ENCODE results near the gene COL1A1.

The COL1A1 gene

DNA sequence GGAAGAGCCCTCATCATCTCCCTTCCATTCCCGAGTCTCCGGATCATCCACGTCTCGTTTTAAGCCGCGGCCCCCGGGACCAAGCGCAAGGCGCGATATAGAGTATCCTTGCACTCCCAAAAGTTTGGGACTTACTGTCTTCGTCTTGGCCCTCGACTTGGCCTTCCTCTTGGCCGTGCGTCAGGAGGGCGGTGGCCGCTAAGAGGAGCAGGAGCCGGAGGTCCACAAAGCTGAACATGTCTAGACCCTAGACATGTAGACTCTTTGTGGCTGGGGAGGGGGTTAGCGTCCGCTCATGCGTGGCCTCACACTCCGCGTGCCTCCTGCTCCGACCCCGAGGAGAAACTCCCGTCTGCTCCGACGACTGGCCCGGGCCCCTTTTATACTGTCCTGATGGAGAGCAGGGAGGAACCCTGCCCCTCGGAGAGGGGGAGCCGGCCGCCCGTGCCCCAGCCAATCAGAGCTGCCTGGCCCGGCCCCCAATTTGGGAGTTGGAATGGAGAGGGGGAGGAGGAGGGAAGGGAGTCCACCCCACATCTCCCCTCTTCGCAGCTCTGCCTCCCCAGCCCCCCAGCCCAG, at the start of gene COL1A1:
COL1A1 (minus strand) TSS at position 356 of the 579 bp plus-strand sequence; CDS start at position 238, 118 bp downstream.
- DNase-seq, result no peak

DNA sequence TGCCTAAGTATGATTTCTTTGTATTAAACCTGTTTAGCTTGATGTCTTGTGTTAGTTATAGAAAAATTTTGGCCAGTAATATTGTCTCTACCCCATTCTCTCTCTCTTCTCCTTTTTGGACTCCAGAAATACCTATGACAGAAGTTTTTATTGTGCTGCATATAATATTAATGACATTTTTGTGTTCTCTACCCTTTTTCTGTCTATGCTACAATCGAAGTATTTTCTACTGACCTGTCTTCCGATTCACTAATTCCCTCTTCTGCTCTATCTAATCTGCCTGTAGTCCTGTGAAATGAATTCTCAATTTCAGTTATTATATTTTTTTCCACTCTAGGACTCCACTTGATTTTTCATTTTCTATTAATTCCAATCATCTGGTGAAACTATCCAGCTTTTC, 46.8 kb upstream of the COL1A1 start:
- DNase-seq, result no peak

DNA sequence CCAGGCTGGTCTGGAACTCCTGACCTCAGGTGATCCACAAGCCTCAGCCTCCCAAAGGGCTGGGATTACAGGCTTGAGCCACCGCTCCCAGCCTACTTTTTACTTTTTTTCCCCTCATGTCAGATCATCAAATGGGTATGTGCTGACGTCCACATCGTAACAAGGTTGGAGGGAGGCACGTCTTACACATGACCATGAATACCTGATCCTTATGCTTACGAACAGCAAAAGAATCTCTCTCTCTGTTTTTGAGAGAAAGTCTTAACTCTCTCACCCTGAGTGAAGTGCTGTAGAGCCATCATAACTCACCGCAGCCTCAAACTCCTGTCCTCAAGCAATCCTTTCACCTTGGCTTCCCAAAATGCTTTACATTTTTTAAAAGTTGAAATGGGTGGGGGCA, 43.3 kb upstream of the COL1A1 start:
- DNase-seq, result no peak

DNA sequence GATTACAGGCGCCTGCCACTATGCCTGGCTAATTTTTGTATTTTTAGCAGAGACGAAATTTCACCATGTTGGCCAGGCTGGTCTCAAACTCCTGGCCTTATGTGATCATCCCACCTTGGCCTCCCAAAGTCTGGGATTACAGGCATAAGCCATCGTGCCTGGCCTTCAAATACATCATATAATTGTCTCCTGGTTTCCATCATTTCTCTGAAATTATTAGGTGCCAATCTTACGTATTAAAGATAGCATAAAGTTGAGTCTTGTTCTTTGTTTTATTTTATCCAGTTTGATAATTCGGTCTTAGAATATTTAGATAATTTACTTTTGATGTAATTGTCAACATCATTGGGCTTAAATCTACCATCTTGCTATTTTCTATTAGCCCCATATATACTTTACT, 40.0 kb upstream of the COL1A1 start:
- DNase-seq, result no peak

DNA sequence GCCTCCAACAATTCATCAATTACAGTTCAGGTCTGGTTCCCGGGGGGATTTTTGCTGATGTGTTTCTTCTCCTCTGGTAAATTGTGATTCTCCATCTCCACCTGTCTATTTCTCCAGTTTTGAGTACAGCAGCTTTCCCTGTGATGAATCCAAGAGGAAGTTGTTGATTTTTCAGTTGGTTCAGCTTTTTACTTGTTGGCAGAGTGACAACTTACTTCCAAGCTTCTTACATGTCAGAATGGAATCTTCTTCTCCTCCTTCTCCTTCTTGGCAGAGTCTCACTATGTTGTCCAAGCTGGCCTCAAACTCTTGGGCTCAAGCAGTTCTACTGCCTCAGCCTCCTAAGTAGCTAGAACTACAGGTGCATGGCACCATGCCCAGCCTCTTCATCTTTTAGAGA, 39.4 kb upstream of the COL1A1 start:
- DNase-seq, result no peak

DNA sequence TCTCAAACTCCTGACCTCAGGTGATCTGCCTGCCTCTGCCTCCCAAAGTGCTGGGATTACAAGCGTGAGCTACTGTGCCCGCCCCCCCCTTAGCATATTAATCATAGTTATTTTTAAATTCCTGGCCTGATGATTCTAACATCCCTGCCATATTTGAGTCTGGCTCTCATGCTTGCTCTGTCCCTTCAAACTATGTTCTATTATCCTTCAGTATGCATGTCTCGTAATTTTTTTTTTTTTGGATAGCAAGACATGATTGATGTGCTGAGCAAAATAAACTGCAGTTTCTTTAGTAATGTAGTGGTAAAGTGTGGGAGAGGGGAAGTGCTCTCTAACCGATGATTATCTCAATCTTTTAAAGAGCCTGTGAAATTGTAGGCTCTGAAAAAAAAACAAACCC, 38.5 kb upstream of the COL1A1 start:
- DNase-seq, result no peak

DNA sequence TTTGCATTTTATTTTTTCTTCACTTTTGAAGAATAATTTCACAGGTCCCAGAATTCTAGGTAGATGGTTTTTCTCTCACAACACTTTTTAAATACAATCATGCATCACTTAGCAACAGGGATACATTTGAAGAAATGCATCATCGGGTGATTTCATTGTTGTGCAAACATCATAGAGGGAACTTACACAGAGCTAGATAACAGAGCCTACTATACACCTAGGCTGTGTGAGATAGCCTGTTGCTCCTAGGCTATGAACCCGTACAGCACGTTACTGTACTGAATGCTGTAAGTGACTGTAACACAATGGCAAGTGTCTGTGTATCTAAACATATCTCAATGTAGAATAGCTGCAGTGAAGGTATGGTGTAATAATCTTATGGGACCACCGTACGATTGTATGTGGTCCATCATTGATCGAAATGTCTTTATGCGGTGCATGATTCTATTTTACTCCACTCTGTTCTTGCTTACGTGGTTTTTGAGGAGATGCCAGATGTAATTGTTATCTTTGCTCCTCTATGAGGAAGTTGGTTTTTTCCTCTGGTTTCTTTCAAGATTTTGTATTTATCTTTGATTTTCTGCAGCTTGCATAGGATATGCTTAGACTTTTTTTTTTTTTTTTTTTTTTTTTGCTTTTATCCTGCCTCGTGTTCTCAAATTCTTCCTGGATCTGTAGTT, 37.3 kb upstream of the COL1A1 start:
- no peak for DNase-seq

DNA sequence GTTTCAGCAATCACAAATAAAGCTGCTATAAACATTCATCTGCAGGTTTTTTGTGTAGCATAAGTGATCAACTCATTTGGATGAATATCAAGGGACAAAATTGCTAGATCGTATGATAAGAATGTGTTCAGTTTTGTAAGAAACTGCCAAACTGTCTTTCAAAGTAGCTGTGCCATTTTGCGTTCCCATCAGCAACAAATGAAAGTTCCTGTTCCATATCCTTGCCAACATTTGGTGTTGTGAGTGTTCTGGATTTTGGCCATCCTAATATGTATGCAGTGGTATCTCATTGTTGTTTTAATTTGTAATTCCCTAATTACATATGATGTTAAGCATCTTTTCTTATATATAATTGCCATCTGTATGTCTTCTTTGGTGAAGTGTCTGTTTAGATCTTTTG, 36.5 kb upstream of the COL1A1 start:
- DNase-seq, result no peak

DNA sequence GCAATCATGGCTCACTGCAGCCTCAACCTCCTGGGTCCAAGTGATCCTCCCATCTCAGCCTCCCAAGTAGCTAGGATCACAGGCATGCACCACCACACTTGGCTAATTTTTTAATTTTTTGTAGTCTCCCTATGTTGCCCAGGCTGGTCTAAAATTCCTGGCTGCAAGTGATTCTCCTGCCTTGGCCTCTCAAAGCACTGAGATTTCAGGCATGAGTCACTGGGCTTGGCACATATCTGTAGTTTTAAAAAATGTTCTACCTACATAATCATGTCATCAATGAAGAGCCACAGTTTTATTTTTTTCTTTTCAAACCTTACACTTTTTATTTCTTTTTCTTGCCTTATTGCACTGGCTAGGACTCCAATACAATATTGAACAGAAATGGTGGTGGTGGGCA, 33.1 kb upstream of the COL1A1 start:
- no peak for DNase-seq

DNA sequence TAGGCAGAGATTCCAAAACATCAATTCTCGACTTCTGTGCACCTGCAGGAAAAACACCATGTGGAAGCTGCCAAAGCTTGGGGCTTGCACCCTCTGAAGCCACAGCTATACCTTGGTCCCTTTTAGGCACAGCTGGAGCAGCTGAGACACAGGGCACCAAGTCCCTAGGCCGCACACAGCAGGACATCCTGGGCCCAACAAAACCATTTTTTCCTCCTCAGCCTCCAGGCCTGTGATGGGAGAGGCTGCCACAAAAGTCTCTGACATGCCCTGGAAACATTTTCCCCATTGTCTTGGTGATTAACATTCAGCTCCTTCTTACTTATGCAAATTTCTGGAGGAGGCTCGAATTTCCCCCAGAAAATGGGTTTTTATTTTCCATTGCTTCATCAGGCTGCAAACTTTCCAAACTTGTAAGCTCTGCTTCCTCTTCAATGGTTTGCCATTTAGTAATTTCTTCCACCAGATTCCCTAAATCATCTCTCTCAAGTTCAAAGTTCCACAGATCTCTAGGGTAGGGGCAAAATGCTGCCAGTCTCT, 24.3 kb upstream of the COL1A1 start:
- DNase-seq, result no peak

DNA sequence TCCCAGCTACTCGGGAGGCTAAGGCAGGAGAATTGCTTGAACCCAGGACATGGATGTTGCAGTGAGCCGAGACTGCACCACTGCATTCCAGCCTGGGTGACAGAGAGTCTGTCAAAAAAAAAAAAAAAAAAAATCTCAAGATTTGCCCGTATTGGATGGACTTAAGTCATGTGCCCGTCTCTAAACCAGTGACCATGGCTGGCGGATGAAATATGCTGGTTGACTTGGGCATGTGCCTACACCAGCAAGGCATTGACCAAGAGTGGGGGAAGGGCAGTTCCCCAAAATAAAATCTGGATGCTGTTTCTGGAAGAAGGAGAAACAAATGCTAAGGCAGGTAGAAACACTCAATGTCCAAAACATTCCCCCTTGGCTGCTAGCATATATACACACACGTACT, 21.5 kb upstream of the COL1A1 start:
- no peak for DNase-seq

DNA sequence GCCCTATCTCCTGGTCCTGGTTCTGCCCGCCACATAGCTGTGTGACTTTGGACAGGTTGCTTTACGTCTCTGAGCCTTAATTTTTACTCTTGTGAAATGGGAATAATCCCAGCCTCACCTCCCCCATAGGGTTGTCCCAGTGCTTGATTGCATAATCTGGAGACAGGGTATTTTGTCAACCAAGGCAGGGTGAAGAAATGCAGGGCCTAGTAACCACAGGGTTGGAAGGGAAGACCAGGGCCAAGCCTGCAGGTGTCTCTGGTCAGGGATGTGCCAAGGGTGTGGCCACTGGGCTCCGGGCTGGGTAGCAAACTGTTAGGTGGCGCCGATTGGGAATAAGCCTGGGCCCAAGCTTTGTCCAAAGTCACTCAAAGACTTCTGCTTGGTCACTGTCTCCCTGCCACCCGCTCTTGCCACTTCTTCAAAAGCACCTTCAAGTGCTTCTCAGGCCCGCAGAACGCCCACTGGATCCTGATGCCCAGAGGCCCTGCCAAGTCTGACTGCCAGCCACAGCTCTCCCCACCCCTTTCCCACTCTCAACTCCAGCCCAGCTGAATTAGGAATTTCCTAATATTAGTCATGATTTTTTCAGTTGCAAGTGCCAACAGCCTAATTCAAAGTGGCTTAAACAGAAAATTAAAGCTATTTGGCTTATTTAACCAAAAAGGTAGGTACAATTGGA, 20.6 kb upstream of the COL1A1 start:
- DNase-seq, result no peak

DNA sequence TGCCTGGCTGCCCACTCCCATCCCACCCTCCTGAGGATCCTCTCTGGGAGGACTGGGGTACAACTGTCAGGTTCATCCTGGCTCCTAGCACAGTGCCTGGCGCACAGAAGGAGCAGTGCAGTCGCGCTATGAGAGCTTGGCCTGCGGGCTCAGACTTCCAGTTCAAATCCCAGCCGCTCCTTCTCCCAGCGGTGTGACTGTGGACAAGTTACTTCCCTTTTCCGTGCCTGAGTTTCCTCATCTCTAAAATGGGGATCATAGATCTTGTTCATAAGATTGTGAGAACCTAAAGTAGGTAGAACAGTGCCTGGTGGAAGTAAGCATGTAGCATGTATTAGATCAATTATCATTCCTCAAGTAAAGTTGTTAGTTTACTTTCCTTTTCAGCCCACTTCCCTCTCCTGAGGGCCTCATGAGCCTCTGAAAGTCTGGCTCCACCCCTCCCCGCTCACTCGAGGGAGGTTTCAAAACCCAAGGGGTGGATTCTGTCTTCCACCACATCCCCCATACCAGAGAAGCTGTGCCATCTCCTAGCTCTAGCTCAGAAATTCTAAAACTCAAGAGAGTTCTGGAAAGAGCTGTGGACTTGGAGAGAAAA, 19.9 kb upstream of the COL1A1 start:
- DNase-seq, result no peak

DNA sequence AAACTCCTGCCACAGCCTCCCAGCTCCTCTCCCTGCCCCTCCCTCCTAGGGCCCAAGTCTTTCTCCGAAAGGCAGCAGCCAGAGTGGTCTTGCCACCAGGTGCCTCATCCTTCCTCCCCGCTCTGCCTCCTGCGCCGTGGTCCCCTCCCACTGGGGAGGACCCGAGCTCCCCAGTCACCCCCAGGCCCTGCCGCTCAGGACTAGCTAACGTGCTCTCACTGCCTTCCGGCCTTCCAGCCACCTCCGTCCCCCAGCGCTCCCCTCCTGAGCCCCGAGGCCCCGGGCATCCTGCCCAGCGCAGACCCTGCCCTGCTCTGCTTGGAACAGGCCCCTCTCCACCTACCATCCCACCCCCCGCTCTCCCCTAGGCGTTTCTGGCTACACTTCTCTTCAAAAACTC, 19.4 kb upstream of the COL1A1 start:
- no peak for DNase-seq

DNA sequence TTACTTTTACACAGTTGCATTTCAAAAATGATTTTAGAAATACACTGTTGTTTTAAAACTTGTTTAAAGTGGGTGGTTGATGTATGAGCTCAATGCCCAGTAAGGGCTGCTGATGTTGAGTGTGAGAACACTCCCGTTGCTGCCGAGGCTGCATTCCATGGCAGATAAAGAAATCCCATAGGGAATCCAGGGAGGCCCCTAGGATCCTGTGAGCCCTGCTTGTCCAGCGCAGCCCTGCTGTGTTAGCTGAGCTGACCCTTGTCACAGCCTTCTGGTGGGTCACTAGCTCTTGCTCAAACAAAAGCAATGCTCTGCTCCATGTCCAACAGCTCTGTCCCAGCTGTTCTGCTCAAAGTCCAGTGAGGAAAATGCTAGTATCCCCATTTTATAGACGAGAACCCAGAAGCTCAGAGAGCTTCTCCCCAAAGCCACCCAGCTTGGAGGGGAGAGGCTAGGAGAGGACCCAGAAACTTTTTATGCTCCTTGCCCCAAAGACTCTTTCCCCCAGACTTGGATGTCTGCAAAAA, 18.6 kb upstream of the COL1A1 start:
- no peak for DNase-seq

DNA sequence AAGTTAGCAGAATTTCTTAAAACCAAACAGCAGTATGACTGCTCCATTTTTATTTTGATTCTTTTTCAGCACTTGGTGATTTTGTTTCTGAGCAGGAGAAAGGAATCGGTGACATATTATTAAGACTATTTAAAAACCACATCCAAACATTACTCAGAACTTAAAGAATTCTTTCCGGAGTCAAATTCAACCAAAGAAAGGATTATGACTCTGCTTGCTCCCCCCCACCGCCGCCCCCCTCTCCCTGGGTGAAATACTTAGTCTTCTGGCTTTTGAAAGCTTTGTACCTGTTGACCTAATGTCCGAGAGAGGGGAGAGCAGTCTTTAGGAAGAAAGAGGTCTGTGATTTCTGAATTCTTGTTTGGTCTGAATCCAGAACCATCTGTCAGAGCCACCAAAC, 17.9 kb upstream of the COL1A1 start:
- no peak for DNase-seq

DNA sequence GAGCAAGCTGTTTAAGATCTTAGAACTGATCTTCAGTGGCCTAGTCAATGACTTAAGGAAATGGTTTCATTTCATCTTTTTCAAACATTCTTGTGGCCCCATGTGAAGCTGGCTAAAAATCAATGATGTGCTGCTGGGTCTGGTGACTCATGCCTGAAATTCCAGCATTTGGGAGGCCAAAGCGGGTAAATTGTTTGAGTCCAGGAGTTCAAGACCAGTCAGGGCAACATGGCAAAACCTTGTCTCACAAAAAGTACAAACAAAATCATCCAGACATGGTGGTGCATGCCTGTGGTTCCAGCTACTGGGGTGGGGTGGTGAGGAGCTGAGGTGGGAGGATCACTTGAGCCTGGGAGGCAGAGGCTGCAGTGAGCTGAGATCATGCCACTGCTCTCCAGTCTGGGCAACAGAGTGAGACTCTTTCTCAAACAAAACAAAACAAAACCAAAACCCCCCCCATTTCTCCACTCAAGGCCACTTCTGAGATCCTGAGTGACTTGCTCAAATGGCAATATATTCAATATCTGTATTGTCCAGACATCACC, 17.4 kb upstream of the COL1A1 start:
- DNase-seq, result no peak

DNA sequence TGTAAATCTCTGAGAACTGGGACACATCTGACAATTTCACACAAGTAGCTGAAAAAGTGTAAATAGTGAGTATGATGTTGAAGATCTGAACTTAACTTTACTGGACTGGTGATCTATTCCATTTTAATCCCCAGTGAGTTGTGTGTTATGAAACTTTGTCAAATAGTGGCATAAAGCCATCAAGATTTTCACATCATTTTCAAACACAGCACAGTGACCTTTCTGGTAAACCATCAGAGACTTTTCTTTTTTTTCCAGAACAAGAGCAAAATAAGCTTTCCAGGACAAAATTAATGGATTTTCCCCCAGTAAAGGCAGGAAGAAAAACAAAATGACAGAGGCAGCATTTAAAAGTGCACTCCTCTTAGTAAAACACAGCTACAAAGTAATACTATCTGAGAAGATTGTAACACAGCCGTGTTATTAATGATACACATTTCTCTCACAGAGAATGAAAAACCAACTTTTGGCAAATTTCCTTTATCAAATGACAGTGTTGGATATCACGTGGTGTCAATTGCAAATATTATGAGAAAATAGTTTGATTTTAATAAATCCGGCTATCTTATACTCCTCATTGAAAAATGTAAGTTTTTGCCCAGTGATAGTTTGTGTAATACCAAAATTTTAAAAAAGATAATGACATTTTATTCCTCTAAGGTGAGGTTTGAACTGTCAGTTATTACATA, 16.8 kb upstream of the COL1A1 start:
- DNase-seq, result no peak

DNA sequence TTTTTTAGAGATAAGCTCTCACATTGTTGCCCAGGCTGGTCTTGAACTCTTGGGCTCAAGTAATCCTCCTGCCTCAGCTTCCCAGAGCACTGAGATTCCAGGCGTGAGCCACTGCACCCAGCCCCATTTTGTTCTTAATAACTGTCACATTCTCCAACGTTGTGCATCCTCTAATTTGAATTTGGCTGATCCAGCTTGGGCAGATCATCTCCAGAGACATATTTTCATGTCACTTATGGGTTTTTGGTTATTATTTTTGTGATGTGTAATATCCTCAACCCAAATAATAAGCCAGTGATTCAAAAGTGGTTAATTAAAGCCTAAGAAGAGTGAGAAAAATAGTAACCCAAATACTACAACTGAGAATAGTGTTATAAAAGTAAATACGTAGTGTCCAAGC, 16.2 kb upstream of the COL1A1 start:
- DNase-seq, result no peak

DNA sequence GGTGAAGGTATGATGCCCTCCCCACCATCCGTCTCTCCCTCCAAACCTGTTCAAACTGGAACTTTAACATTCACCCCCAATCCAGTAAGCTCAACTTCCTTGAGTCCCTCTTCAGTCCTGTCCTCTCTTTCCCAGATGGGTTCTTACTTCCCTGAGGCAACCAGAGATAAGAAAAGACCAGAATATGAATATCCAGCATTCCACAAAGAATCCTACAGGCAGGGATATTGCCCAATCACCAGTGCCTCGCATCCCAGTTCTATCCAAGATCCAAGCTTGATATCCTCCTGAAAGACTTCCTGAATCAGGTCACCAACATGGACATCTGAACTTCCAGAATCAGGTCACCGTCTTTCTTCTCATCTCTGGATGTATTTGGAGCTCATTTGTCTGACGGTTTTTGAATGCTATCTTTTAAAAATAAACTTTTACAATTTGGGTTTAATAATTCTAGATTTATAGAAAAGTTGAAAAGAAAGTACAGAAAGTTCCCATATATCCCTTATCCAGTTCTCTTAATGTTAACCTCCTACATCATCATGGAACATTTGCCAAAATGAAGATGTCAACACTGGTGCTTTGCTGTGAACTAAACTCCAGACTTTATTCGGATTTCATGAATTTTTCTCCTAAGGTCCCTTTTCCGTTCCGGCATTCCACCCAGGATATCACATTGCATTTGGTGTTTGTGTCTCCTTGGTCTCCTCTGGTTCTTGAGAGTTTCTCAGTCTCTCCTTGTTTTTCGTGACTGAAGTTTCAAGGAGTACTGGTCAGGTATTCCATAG, 13.7 kb upstream of the COL1A1 start:
- DNase-seq, result no peak

Data from SHP77 treated with DMSO at 0.1 percent for 48 hours (cell line).